Prostate gland (tissue), 2 donors: Measurements from ENCODE around the gene PAPSS1.

Experiments
- POLR2A ChIP-seq: fragments of 450-650 bp; IDR thresholded peaks from one replicate; pipeline ENCODE4 v1.6.1; 2016; ENCODE audit warnings: antibody characterized with exemption, mild to moderate bottlenecking
- POLR2AphosphoS5 ChIP-seq: sonication (generic); formaldehyde crosslinking; IDR thresholded peaks from one replicate; pipeline ENCODE4 v1.6.1; 2017; ENCODE audit warnings: antibody characterized with exemption
- TF ChIP-seq, protein P1 (sequence below), 4 experiments: fragments of 200-600 bp in 2 of 4; fragments of 450-650 bp in 2 of 4; sonication (generic) in 2 of 4; IDR thresholded peaks; 1 replicate in 3 of 4; 2 replicates in 1 of 4; pipeline ENCODE4 v1.5.1; 2016 to 2019; ENCODE audit warnings: antibody characterized with exemption in 4 of 4, mild to moderate bottlenecking in 2 of 4, moderate library complexity in 2 of 4

DNA sequence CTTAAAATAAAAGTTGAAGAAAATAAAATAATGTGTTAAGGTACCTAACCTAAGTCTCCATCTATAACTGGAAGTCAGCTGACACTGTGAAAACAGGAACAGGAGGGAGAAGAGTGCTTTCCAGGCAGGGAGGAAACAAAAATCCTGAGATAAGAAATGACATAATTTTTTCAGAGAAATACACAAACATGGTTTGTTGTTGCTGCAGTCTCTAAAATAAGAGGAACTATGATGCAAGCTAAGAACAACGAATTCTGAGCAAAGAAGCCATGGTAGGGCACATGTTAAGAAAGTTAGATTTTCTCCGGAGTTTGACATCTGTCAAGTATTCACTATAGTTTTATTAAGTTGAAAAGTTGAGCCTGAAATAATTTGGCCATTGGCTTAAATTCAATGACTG, 26.9 kb downstream of the PAPSS1 start:
- TF ChIP-seq, protein P1, sequence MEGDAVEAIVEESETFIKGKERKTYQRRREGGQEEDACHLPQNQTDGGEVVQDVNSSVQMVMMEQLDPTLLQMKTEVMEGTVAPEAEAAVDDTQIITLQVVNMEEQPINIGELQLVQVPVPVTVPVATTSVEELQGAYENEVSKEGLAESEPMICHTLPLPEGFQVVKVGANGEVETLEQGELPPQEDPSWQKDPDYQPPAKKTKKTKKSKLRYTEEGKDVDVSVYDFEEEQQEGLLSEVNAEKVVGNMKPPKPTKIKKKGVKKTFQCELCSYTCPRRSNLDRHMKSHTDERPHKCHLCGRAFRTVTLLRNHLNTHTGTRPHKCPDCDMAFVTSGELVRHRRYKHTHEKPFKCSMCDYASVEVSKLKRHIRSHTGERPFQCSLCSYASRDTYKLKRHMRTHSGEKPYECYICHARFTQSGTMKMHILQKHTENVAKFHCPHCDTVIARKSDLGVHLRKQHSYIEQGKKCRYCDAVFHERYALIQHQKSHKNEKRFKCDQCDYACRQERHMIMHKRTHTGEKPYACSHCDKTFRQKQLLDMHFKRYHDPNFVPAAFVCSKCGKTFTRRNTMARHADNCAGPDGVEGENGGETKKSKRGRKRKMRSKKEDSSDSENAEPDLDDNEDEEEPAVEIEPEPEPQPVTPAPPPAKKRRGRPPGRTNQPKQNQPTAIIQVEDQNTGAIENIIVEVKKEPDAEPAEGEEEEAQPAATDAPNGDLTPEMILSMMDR (IDR thresholded peaks at IDR 0.05), result no peak
- TF ChIP-seq POLR2A, result no peak
- TF ChIP-seq POLR2AphosphoS5, result no peak
